Right kidney (tissue), 1 donor: ENCODE measurements around the gene LAGE3.

Experiments used
- DNase-seq: peaks from one replicate; pipeline ENCODE4 v3.0.0-alpha.2; 2016

Gene LAGE3

GRCh38 chrX:154435171-154435733 lies 43.8 kb downstream of the LAGE3 start:
- DNase-seq, result no peak

GRCh38 chrX:154434394-154435168 lies 44.5 kb downstream of the LAGE3 start:
- DNase-seq, result no peak

- DNase-seq, result no peak
These were observed 45.5 kb downstream of the LAGE3 start for GRCh38 chrX:154433605-154434004.

- DNase-seq, result no peak
These were observed 46.9 kb downstream of the LAGE3 start for GRCh38 chrX:154432210-154432609.

- no peak for DNase-seq
These were observed 47.7 kb downstream of the LAGE3 start for GRCh38 chrX:154431341-154431740.

GRCh38 chrX:154430916-154431315 lies 48.2 kb downstream of the LAGE3 start:
- DNase-seq, result no peak

- DNase-seq, result no peak
These were observed 48.6 kb downstream of the LAGE3 start for GRCh38 chrX:154430479-154430878.

- no peak for DNase-seq
These were observed 49.4 kb downstream of the LAGE3 start for GRCh38 chrX:154429711-154430110.

GRCh38 chrX:154428176-154429171 lies 50.6 kb downstream of the LAGE3 start, which contains the start of gene ATP6AP1:
Gene ATP6AP1, plus strand, starts transcription at chrX:154428677. Its CDS starts 16 bp downstream, at chrX:154428693.
- DNase-seq, result peak; percentile 78
